ENCODE data around the gene RUFY3.

The RUFY3 gene

DNA sequence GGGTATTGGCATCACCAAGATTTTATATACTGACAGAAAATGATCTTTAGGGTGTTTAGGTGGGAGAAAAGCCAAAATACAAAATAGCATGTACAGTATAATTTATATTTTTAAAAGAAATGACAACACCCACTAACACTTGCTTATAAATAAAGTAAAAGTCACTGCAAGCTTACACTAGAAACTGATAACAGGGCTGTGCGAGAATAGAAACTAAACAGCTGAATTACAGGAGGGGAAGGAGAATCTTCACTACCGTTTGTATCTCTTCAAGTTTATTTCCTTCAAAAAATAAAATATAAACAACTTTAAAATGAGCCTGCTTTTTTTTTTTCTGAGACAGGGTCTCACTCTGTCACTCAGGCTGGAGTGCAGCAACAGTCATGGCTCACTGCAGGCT, 95.1 kb downstream of the RUFY3 start:
- Histone ChIP-seq H3K27ac (ENCODE audit: low read length) (no peak overlapping the region), H3K36me3 (replicated peaks; ENCODE audit: insufficient read depth, low read length) (peaks cover 12% of the 10 kb centered on the region; the same call in 1 of the 2 replicates), H3K4me3 (ENCODE audit: low read length) (no peak overlapping the region), H3K27me3 (replicated peaks; ENCODE audit: insufficient read depth, low read length) (no peaks in the 10 kb centered on the region), H3K4me1 (ENCODE audit: low read length) (peaks cover 5% of the 10 kb centered on the region; the same call in 1 of the 2 replicates), H3K79me2 (ENCODE audit: low read length) (no peaks in the 10 kb centered on the region), H2AFZ (ENCODE audit: low read length) (no peak overlapping the region), H4K20me1 (ENCODE audit: insufficient read depth, low read length) (no peaks in the 10 kb centered on the region), H3K9ac (ENCODE audit: low read length) (no peak overlapping the region), H3K9me2 (replicated peaks; ENCODE audit: insufficient read depth, low read length) (no peaks in the 10 kb centered on the region), H3F3A (ENCODE audit: insufficient read depth, low read length) (no peaks in the 10 kb centered on the region), H3K9me3 (replicated peaks; ENCODE audit: insufficient read depth, low read length) (no peaks in the 10 kb centered on the region), H3K4me2 (ENCODE audit: low read depth, low read length) (no peak overlapping the region)
- TF ChIP-seq EZH2phosphoT487 (IDR thresholded peaks at IDR 0.05; ENCODE audit: low read length) (no peak), EZH2 (optimal IDR thresholded peaks at IDR 0.05; ENCODE audit: low read depth, low read length) (no peak)
- TF ChIP-seq, protein P1, sequence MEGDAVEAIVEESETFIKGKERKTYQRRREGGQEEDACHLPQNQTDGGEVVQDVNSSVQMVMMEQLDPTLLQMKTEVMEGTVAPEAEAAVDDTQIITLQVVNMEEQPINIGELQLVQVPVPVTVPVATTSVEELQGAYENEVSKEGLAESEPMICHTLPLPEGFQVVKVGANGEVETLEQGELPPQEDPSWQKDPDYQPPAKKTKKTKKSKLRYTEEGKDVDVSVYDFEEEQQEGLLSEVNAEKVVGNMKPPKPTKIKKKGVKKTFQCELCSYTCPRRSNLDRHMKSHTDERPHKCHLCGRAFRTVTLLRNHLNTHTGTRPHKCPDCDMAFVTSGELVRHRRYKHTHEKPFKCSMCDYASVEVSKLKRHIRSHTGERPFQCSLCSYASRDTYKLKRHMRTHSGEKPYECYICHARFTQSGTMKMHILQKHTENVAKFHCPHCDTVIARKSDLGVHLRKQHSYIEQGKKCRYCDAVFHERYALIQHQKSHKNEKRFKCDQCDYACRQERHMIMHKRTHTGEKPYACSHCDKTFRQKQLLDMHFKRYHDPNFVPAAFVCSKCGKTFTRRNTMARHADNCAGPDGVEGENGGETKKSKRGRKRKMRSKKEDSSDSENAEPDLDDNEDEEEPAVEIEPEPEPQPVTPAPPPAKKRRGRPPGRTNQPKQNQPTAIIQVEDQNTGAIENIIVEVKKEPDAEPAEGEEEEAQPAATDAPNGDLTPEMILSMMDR (IDR thresholded peaks at IDR 0.05; ENCODE audit: low read length), result no peak
- DNase-seq, result no peak

DNA sequence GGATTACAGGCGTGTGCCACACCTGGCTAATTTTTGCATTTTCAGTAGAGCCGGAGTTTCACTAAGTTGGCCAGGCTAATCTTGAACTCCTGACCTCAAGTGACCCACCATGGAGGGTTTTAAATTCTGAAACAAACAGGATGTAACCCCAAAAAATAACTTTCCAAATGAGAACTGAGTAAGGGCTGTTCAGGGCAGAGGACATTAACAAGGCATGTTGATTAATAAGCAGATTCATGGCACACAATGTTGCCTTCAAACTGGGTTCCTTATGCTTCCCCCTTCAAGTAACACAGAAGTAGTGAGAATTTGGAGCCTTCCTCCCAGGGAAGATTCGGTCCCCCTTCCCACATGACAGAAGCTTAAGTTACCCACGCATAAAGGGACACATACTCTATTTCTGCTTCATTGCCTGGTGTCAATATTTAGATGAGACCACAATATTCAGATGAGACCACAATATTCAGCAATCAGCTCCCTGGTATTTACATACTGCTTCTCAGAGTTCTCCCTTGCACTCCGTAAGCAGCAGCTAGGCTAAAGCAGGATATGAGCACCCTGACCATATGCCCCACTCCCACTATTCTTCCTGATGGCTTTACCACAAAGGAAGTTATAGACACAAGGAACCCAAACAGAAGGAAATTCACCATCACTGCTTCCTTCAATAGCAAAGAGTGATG, 96.5 kb downstream of the RUFY3 start:
- Histone ChIP-seq H3K79me2 (ENCODE audit: low read length) (no peaks in the 10 kb centered on the region), H4K20me1 (ENCODE audit: insufficient read depth, low read length) (no peaks in the 10 kb centered on the region), H3K9me2 (replicated peaks; ENCODE audit: insufficient read depth, low read length) (no peaks in the 10 kb centered on the region), H3K4me2 (ENCODE audit: low read depth, low read length) (no peak overlapping the region), H3K27ac (ENCODE audit: low read length) (no peak overlapping the region), H3F3A (ENCODE audit: insufficient read depth, low read length) (no peaks in the 10 kb centered on the region), H2AFZ (ENCODE audit: low read length) (no peak overlapping the region), H3K9ac (ENCODE audit: low read length) (no peak overlapping the region), H3K27me3 (replicated peaks; ENCODE audit: insufficient read depth, low read length) (no peaks in the 10 kb centered on the region), H3K36me3 (replicated peaks; ENCODE audit: insufficient read depth, low read length) (peaks cover 12% of the 10 kb centered on the region; the same call in 1 of the 2 replicates), H3K4me1 (ENCODE audit: low read length) (peaks cover 5% of the 10 kb centered on the region; the same call in 1 of the 2 replicates), H3K9me3 (replicated peaks; ENCODE audit: insufficient read depth, low read length) (no peaks in the 10 kb centered on the region), H3K4me3 (ENCODE audit: low read length) (no peak overlapping the region)
- no peak for DNase-seq
- TF ChIP-seq EZH2 (optimal IDR thresholded peaks at IDR 0.05; ENCODE audit: low read depth, low read length), result no peak
- TF ChIP-seq, protein P1 (IDR thresholded peaks at IDR 0.05; ENCODE audit: low read length), result no peak
- TF ChIP-seq EZH2phosphoT487 (IDR thresholded peaks at IDR 0.05; ENCODE audit: low read length), result no peak

DNA sequence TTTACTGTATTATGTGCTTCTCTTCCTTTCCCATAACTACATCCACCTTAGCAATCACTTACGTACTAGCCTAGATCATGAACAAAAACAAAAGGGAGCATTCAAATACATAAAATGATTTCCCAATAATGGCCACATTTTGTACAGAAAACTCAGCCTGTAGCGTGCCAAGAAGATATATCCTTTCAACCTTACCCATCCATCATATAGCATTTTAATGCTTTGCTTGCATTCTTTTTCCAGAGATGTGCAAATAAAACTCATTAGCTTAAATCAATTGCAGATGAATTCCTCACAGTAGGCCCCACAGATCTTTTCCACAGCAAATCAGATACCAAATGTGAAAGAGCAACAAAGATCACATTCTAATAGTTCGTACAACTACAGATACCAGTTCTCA, 97.2 kb downstream of the RUFY3 start:
- peaks cover 12% of the 10 kb centered on the region; the same call in 1 of the 2 replicates for H3K36me3 ChIP-seq (replicated peaks; ENCODE audit: insufficient read depth, low read length)
- no peaks in the 10 kb centered on the region for H3K79me2 ChIP-seq (ENCODE audit: low read length)
- H3K4me1 ChIP-seq (ENCODE audit: low read length), result peaks cover 5% of the 10 kb centered on the region; the same call in 1 of the 2 replicates
- no peak overlapping the region for H3K9ac ChIP-seq (ENCODE audit: low read length)
- DNase-seq, result no peak
- H3K4me2 ChIP-seq (ENCODE audit: low read depth, low read length), result no peak overlapping the region
- no peaks in the 10 kb centered on the region for H3K9me2 ChIP-seq (replicated peaks; ENCODE audit: insufficient read depth, low read length)
- no peaks in the 10 kb centered on the region for H3F3A ChIP-seq (ENCODE audit: insufficient read depth, low read length)
- no peaks in the 10 kb centered on the region for H4K20me1 ChIP-seq (ENCODE audit: insufficient read depth, low read length)
- TF ChIP-seq EZH2 (optimal IDR thresholded peaks at IDR 0.05; ENCODE audit: low read depth, low read length) (no peak), EZH2phosphoT487 (IDR thresholded peaks at IDR 0.05; ENCODE audit: low read length) (no peak)
- TF ChIP-seq, protein P1 (IDR thresholded peaks at IDR 0.05; ENCODE audit: low read length), result no peak
- H2AFZ ChIP-seq (ENCODE audit: low read length), result no peak overlapping the region
- no peaks in the 10 kb centered on the region for H3K27me3 ChIP-seq (replicated peaks; ENCODE audit: insufficient read depth, low read length)
- no peak overlapping the region for H3K27ac ChIP-seq (ENCODE audit: low read length)
- H3K4me3 ChIP-seq (ENCODE audit: low read length), result no peak overlapping the region
- H3K9me3 ChIP-seq (replicated peaks; ENCODE audit: insufficient read depth, low read length), result no peaks in the 10 kb centered on the region
